Measurements from ENCODE around the gene SYT1.

DNA sequence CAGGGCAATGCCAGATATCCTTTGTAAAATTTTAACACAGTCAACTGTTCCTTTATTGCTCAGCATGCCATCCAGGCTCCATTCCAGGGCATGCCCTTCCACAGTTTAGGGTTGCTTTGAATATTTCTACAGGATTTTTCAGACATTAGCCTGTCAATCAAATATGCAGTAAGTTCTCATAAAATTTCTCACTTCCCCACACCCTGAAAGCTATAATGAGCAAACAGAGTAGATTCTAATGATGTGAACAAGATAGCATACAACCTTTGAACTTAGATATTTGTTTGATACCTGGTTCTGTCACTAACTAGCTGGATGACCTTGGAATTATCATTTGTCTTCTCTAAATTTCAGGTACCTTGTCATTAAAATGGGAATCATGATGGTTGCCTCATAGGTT is 251.2 kb downstream of the SYT1 start:
- TF ChIP-seq ZNF211 (tag by site-specific recombination; IDR thresholded peaks at IDR 0.05; ENCODE audit: low read depth) (no peak), KLF1 (tag by site-specific recombination; IDR thresholded peaks at IDR 0.05) (no peak), ZNF664 (tag by site-specific recombination; IDR thresholded peaks at IDR 0.05) (no peak), MEIS1 (CRISPR knock-in tag; IDR thresholded peaks at IDR 0.05; ENCODE audit: borderline replicate concordance) (no peak)
- TF ChIP-seq, protein P1, sequence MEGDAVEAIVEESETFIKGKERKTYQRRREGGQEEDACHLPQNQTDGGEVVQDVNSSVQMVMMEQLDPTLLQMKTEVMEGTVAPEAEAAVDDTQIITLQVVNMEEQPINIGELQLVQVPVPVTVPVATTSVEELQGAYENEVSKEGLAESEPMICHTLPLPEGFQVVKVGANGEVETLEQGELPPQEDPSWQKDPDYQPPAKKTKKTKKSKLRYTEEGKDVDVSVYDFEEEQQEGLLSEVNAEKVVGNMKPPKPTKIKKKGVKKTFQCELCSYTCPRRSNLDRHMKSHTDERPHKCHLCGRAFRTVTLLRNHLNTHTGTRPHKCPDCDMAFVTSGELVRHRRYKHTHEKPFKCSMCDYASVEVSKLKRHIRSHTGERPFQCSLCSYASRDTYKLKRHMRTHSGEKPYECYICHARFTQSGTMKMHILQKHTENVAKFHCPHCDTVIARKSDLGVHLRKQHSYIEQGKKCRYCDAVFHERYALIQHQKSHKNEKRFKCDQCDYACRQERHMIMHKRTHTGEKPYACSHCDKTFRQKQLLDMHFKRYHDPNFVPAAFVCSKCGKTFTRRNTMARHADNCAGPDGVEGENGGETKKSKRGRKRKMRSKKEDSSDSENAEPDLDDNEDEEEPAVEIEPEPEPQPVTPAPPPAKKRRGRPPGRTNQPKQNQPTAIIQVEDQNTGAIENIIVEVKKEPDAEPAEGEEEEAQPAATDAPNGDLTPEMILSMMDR (tag by site-specific recombination; IDR thresholded peaks at IDR 0.05), result no peak
- TF ChIP-seq, protein P2, sequence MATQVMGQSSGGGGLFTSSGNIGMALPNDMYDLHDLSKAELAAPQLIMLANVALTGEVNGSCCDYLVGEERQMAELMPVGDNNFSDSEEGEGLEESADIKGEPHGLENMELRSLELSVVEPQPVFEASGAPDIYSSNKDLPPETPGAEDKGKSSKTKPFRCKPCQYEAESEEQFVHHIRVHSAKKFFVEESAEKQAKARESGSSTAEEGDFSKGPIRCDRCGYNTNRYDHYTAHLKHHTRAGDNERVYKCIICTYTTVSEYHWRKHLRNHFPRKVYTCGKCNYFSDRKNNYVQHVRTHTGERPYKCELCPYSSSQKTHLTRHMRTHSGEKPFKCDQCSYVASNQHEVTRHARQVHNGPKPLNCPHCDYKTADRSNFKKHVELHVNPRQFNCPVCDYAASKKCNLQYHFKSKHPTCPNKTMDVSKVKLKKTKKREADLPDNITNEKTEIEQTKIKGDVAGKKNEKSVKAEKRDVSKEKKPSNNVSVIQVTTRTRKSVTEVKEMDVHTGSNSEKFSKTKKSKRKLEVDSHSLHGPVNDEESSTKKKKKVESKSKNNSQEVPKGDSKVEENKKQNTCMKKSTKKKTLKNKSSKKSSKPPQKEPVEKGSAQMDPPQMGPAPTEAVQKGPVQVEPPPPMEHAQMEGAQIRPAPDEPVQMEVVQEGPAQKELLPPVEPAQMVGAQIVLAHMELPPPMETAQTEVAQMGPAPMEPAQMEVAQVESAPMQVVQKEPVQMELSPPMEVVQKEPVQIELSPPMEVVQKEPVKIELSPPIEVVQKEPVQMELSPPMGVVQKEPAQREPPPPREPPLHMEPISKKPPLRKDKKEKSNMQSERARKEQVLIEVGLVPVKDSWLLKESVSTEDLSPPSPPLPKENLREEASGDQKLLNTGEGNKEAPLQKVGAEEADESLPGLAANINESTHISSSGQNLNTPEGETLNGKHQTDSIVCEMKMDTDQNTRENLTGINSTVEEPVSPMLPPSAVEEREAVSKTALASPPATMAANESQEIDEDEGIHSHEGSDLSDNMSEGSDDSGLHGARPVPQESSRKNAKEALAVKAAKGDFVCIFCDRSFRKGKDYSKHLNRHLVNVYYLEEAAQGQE (tag by site-specific recombination; IDR thresholded peaks at IDR 0.05), result no peak
- TF ChIP-seq, protein P3, sequence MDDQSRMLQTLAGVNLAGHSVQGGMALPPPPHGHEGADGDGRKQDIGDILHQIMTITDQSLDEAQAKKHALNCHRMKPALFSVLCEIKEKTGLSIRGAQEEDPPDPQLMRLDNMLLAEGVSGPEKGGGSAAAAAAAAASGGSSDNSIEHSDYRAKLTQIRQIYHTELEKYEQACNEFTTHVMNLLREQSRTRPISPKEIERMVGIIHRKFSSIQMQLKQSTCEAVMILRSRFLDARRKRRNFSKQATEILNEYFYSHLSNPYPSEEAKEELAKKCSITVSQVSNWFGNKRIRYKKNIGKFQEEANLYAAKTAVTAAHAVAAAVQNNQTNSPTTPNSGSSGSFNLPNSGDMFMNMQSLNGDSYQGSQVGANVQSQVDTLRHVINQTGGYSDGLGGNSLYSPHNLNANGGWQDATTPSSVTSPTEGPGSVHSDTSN (CRISPR knock-in tag; IDR thresholded peaks at IDR 0.05), result no peak

All from HEK293 (cell line).